ENCODE results near the gene SCYL1. TPM values are rescaled to one million over a fixed set of nuclear protein-coding genes. Genes with fewer than 3 reads are reported as not detected.

Gene SCYL1
- total RNA-seq, 4 donors from 2014 or later: 40.6 to 63.3 (median 52.6) TPM

DNA sequence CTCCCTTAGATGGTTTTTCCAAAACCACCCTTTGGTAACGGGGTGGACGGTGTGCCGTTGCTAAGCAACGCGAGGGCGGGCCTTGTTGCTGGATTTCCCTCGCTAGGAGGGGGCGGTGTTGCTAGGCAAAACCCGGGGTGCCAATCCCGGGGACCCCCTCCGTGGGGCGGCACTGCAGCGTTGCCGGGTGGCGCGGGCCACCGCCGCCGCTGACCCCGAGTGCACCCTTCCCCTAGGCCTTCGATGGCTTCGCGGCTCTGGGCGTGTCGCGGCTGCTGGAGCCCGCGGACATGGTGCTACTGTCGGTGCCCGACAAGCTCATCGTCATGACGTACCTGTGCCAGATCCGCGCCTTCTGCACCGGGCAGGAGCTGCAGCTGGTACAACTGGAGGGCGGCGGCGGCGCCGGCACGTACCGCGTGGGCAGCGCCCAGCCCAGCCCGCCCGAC, 59.9 kb downstream of the SCYL1 start:
- H3K4me3 ChIP-seq: no peak overlapping the region
- intact Hi-C loops (cut with DNase I): no loop called here

DNA sequence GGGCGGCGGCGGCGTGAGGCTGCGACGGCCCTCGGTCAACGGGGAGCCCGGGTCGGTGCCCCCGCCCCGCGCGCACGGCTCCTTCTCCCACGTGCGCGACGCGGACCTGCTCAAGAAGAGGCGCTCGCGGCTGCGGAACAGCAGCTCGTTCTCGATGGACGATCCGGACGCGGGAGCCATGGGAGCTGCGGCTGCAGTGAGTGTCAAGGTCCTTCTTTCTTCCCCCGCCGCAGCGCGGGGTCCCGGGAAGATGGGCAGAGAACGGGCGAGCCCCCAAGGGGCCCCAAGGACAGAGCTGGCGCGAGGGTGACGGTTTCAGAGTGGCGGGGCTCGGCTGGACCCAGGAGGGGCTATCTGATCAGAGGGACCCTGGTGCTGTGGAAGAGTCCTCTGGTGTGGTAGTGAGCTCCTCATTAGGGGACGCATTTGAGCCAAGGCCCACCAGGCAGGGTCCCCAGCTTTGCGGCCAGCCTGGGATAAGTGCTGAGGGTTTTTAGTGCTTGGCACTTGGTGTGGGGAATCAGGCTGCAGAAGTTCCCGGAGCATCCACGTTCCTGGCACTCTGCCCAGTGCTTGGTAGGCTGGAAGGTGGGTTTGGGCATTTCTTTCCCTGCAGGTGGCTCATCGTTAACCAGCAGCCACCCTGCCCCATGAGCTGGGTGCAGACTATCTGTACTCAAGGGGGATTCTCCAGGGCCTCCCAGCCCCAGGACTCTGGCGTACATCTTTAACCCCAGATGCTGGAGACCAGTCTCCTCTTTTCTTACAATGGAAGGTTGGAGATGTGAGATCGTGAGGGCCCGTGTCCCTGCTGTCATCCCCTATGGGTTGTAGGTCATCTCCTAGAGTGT, 60.7 kb downstream of the SCYL1 start:
- peak overlapping the region in 1 of 4 donors; percentile 33 for H3K27ac ChIP-seq
- H3K4me3 ChIP-seq: no peak overlapping the region
- intact Hi-C loops (cut with DNase I): no loop called here
- 68 to 100% methylated on average over 1 to 5 of the region's 51 CpGs for WGBS, 2 donors
- H3K27me3 ChIP-seq: no peaks in the 10 kb centered on the region
- H3K4me1 ChIP-seq: peaks cover 32 to 68% (median 33%) of the 10 kb centered on the region in 3 donors
- TF ChIP-seq POLR2A (IDR thresholded peaks at IDR 0.05): no peak
- TF ChIP-seq CTCF (IDR thresholded peaks at IDR 0.05): no peak
- no peak for DNase-seq
- no peaks in the 10 kb centered on the region for H3K9me3 ChIP-seq
- peaks cover 20 to 78% (median 26%) of the 10 kb centered on the region in 3 donors for H3K36me3 ChIP-seq

More for the DNA sequence above, 59.9 kb downstream of the SCYL1 start:
- 60 to 61% methylated on average over 3 to 13 of the region's 46 CpGs for WGBS, 2 donors
- no peak for TF ChIP-seq POLR2A (IDR thresholded peaks at IDR 0.05)
- no peak for TF ChIP-seq CTCF (IDR thresholded peaks at IDR 0.05)
- Histone ChIP-seq H3K4me1 (peaks cover 32 to 69% (median 33%) of the 10 kb centered on the region in 3 donors), H3K36me3 (peaks cover 24 to 78% (median 35%) of the 10 kb centered on the region in 3 donors), H3K27ac (peak overlapping the region in 2 of 4 donors; percentile 33 to 40), H3K27me3 (no peaks in the 10 kb centered on the region), H3K9me3 (no peaks in the 10 kb centered on the region)
- DNase-seq: no peak

GRCh38 chr11:65586247-65586630, 61.4 kb downstream of the SCYL1 start:
- H3K4me3 ChIP-seq: peak overlapping the region in 1 of 4 donors; percentile 32
- peaks cover 32 to 68% (median 33%) of the 10 kb centered on the region in 3 donors for H3K4me1 ChIP-seq
- H3K27ac ChIP-seq: peak overlapping the region in 3 of 4 donors; percentile 70 to 87 (median 78)
- H3K9me3 ChIP-seq: no peaks in the 10 kb centered on the region
- peaks cover 15 to 78% (median 20%) of the 10 kb centered on the region in 3 donors for H3K36me3 ChIP-seq
- TF ChIP-seq POLR2A (IDR thresholded peaks at IDR 0.05) (no peak), CTCF (IDR thresholded peaks at IDR 0.05) (no peak)
- intact Hi-C loops (cut with DNase I): no loop called here
- WGBS, 2 donors: 44 to 58% methylated on average over 2 to 3 of the region's 4 CpGs
- no peaks in the 10 kb centered on the region for H3K27me3 ChIP-seq
- no peak for DNase-seq

GRCh38 chr11:65586676-65587075, 61.8 kb downstream of the SCYL1 start:
- Histone ChIP-seq H3K27ac (peak overlapping the region; percentile 37 to 87 (median 74)), H3K9me3 (no peaks in the 10 kb centered on the region), H3K27me3 (no peaks in the 10 kb centered on the region), H3K4me1 (peaks cover 32 to 72% (median 33%) of the 10 kb centered on the region in 3 donors), H3K36me3 (peaks cover 10 to 78% (median 15%) of the 10 kb centered on the region in 3 donors), H3K4me3 (peak overlapping the region in 1 of 4 donors; percentile 32)
- 83% methylated on average over 1 of the region's 2 CpGs; no CpG with 5 or more reads in 1 of the 2 donors for WGBS, 2 donors
- no peak for DNase-seq
- TF ChIP-seq CTCF (IDR thresholded peaks at IDR 0.05) (no peak), POLR2A (IDR thresholded peaks at IDR 0.05) (no peak)
- intact Hi-C loops (cut with DNase I): no loop called here

Small RNA genes lying within 50 kb of the gene (small RNA-seq; reads per million reads assigned to genes)
- gene AP001362.1: 0 reads per million in 4 donors
- 0 reads per million in 4 donors for gene RF01684

Other genes with a start within 250 kb of the SCYL1 start
- 10 to 100 TPM in 1 of 4 donors, 1 to 10 TPM in 2, under 1 TPM in 1; 0.76 to 11.4 (median 5.6) TPM for gene CDC42EP2, start 210.2 kb upstream of the SCYL1 start, total RNA-seq
- 10 to 100 TPM; 18.7 to 35.3 (median 23.8) TPM for gene DPF2, start 191.2 kb upstream of the SCYL1 start, total RNA-seq
- 1 to 10 TPM in 1 of 4 donors, under 1 TPM in 3; 0.13 to 1.3 (median 0.56) TPM for gene TIGD3, start 170.3 kb upstream of the SCYL1 start, total RNA-seq
- 1 to 10 TPM; 1.9 to 7.7 (median 4.0) TPM for gene SLC25A45, start 142.4 kb upstream of the SCYL1 start, total RNA-seq
- gene FRMD8, start 138.4 kb upstream of the SCYL1 start, total RNA-seq: 10 to 100 TPM; 44.1 to 88.7 (median 81.0) TPM
- gene NEAT1, start 102.3 kb upstream of the SCYL1 start, total RNA-seq: 100 to 1,000 TPM in 3 of 4 donors, 10 to 100 TPM in 1; 30.6 to 705 (median 357) TPM
- over 10,000 TPM in 2 of 4 donors, 1,000 to 10,000 TPM in 2; 1,739 to 13,677 (median 9,435) TPM for gene MALAT1, start 26.0 kb upstream of the SCYL1 start, total RNA-seq
- gene LTBP3, start 33.3 kb downstream of the SCYL1 start, total RNA-seq: 10 to 100 TPM; 28.1 to 87.5 (median 54.0) TPM
- 10 to 100 TPM; 33.2 to 48.0 (median 40.0) TPM for gene ZNRD2, start 45.4 kb downstream of the SCYL1 start, total RNA-seq
- 10 to 100 TPM; 12.0 to 44.1 (median 23.9) TPM for gene FAM89B, start 47.5 kb downstream of the SCYL1 start, total RNA-seq
- 100 to 1,000 TPM in 1 of 4 donors, 10 to 100 TPM in 3; 46.5 to 101 (median 87.4) TPM for gene EHBP1L1, start 51.0 kb downstream of the SCYL1 start, total RNA-seq
- gene KCNK7, start 70.7 kb downstream of the SCYL1 start, total RNA-seq: 10 to 100 TPM in 3 of 4 donors, 1 to 10 TPM in 1; 5.5 to 22.5 (median 15.2) TPM
- 10 to 100 TPM; 27.5 to 33.0 (median 30.4) TPM for gene MAP3K11, start 89.1 kb downstream of the SCYL1 start, total RNA-seq
- 10 to 100 TPM; 24.0 to 40.0 (median 30.9) TPM for gene PCNX3, start 90.7 kb downstream of the SCYL1 start, total RNA-seq
- gene SIPA1, start 113.0 kb downstream of the SCYL1 start, total RNA-seq: 10 to 100 TPM in 3 of 4 donors, 1 to 10 TPM in 1; 7.8 to 29.2 (median 27.5) TPM
- gene RELA, start 137.8 kb downstream of the SCYL1 start, total RNA-seq: 10 to 100 TPM; 29.4 to 49.4 (median 47.5) TPM
- gene KAT5, start 187.2 kb downstream of the SCYL1 start, total RNA-seq: 10 to 100 TPM; 38.2 to 64.7 (median 51.1) TPM
- gene RNASEH2C, start 195.7 kb downstream of the SCYL1 start, total RNA-seq: 10 to 100 TPM; 39.9 to 59.5 (median 50.8) TPM